Measurements from ENCODE around the gene TMEM74B. TPM values are rescaled to one million over a fixed set of nuclear protein-coding genes. Genes with fewer than 3 reads are reported as not detected.

TMEM74B gene
- polyA plus RNA-seq, 2 donors: 1.4 to 3.9 TPM

- no peak overlapping the region for H3K27ac ChIP-seq (ENCODE audit: low read depth in 2 of 2, low read length in 1 of 2)
- no peaks in the 10 kb centered on the region for H3K27me3 ChIP-seq (ENCODE audit: control insufficient read depth in 1 of 2, insufficient read depth in 2 of 2, low read length in 2 of 2)
- H3K36me3 ChIP-seq (ENCODE audit: control insufficient read depth in 2 of 2, insufficient read depth in 2 of 2, low read length in 1 of 2): peaks cover 23 to 34% of the 10 kb centered on the region in 2 donors
- H3K4me3 ChIP-seq (ENCODE audit: low read depth in 1 of 2, low read length in 2 of 2): no peak overlapping the region
- WGBS, 2 donors: 96 to 100% methylated on average over 3 of the region's 3 CpGs
- no peaks in the 10 kb centered on the region for H3K4me1 ChIP-seq (ENCODE audit: control insufficient read depth in 2 of 2, insufficient read depth in 2 of 2, low read length in 1 of 2)
- H3K9me3 ChIP-seq (ENCODE audit: control insufficient read depth in 2 of 2, insufficient read depth in 1 of 2, low read depth in 1 of 2, low read length in 1 of 2): no peaks in the 10 kb centered on the region
Observed at GRCh38 chr20:1131354-1131753, 53.4 kb downstream of the TMEM74B start.

DNA sequence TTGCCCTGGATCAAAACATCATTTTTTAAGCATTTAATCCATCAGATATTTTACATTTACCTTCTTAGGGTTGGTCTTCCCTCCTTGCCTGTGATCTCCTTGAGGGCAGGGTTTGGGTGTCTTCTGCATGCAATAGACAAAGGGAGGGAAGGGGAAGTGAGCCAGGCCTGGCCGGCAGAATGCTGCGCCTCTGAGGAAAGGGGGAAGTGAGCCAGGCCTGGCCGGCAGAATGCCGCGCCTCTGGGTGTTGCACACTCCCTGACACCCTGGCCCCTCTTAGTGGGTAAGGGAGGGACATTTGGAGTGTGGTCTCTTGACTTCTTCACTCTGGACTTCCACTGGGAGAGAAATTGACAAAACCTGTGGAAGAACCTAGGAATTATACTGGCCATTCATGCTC, 53.9 kb downstream of the TMEM74B start:
- H3K27me3 ChIP-seq (ENCODE audit: control insufficient read depth in 1 of 2, insufficient read depth in 2 of 2, low read length in 2 of 2): no peaks in the 10 kb centered on the region
- no peak overlapping the region for H3K4me3 ChIP-seq (ENCODE audit: low read depth in 1 of 2, low read length in 2 of 2)
- H3K36me3 ChIP-seq (ENCODE audit: control insufficient read depth in 2 of 2, insufficient read depth in 2 of 2, low read length in 1 of 2): peaks cover 26 to 34% of the 10 kb centered on the region in 2 donors
- no peaks in the 10 kb centered on the region for H3K4me1 ChIP-seq (ENCODE audit: control insufficient read depth in 2 of 2, insufficient read depth in 2 of 2, low read length in 1 of 2)
- H3K9me3 ChIP-seq (ENCODE audit: control insufficient read depth in 2 of 2, insufficient read depth in 1 of 2, low read depth in 1 of 2, low read length in 1 of 2): no peaks in the 10 kb centered on the region
- WGBS, 2 donors: 76 to 80% methylated on average over 5 of the region's 5 CpGs
- no peak overlapping the region for H3K27ac ChIP-seq (ENCODE audit: low read depth in 2 of 2, low read length in 1 of 2)

Other genes with a start within 250 kb of the TMEM74B start
- gene RSPO4, start 182.7 kb downstream of the TMEM74B start, polyA plus RNA-seq: under 1 TPM; 0.04 to 0.06 TPM
- gene PSMF1, start 66.4 kb downstream of the TMEM74B start, polyA plus RNA-seq: 10 to 100 TPM; 24.2 to 72.5 TPM
- under 1 TPM; 0.27 to 0.33 TPM for gene C20orf202, start 18.5 kb upstream of the TMEM74B start, polyA plus RNA-seq
- gene RAD21L1, start 41.1 kb upstream of the TMEM74B start, polyA plus RNA-seq: not detected
- 1 to 10 TPM in 1 of 2 donors, under 1 TPM in 1; 0.92 to 1.1 TPM for gene SNPH, start 81.3 kb upstream of the TMEM74B start, polyA plus RNA-seq
- gene SDCBP2, start 144.2 kb upstream of the TMEM74B start, polyA plus RNA-seq: 100 to 1,000 TPM; 137 to 147 TPM
- 100 to 1,000 TPM; 106 to 157 TPM for gene FKBP1A, start 208.1 kb upstream of the TMEM74B start, polyA plus RNA-seq

Data from esophagus (tissue), 2 donors.